Gastroesophageal sphincter (tissue), 3 donors: ENCODE data around the gene SETBP1.

Experiments
- EP300 ChIP-seq: sonication (generic); formaldehyde crosslinking; IDR thresholded peaks from one replicate; pipeline ENCODE4 v1.6.1; 2017; ENCODE audit warnings: antibody characterized with exemption, mild to moderate bottlenecking
- POLR2A ChIP-seq, 2 donors: fragments of 450-650 bp; IDR thresholded peaks; one replicate each; pipeline ENCODE4 v1.6.1; 2017; ENCODE audit warnings: antibody characterized with exemption in 2 of 2, mild to moderate bottlenecking in 2 of 2, moderate library complexity in 1 of 2
- POLR2AphosphoS5 ChIP-seq: sonication (generic); formaldehyde crosslinking; IDR thresholded peaks from one replicate; pipeline ENCODE4 v1.6.1; 2017; ENCODE audit warnings: antibody characterized with exemption
- TF ChIP-seq, protein P1 (sequence below), 4 experiments: fragments of 200-600 bp in 2 of 4; fragments of 450-650 bp in 2 of 4; sonication (generic) in 1 of 4; IDR thresholded peaks; one replicate each; pipeline ENCODE4 v1.5.1; 2017 to 2019; ENCODE audit warnings: antibody characterized with exemption in 4 of 4, mild to moderate bottlenecking in 2 of 4, moderate library complexity in 2 of 4

DNA sequence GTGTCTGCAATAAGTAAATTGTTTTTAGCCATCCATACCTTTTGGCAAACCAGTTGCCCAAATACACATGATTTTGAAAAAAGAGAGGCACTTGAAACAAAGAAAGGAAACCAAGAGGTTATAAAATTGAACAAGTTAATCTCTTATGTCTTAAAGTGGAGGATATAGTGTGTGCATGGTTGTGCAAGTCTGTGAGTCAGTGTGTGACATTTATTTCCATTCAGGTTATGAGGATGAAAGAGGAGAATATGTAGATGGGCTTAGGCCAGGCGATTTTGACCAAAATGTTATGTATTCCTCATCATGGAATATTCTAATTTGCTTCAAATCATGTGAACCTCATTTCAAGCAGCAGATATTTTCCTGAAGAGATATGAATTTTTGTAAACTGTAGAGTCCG is 123.3 kb downstream of the SETBP1 start:
- TF ChIP-seq EP300 (no peak), POLR2A (IDR thresholded peaks at IDR 0.05) (no peak), POLR2AphosphoS5 (peak; percentile 63)
- TF ChIP-seq, protein P1, sequence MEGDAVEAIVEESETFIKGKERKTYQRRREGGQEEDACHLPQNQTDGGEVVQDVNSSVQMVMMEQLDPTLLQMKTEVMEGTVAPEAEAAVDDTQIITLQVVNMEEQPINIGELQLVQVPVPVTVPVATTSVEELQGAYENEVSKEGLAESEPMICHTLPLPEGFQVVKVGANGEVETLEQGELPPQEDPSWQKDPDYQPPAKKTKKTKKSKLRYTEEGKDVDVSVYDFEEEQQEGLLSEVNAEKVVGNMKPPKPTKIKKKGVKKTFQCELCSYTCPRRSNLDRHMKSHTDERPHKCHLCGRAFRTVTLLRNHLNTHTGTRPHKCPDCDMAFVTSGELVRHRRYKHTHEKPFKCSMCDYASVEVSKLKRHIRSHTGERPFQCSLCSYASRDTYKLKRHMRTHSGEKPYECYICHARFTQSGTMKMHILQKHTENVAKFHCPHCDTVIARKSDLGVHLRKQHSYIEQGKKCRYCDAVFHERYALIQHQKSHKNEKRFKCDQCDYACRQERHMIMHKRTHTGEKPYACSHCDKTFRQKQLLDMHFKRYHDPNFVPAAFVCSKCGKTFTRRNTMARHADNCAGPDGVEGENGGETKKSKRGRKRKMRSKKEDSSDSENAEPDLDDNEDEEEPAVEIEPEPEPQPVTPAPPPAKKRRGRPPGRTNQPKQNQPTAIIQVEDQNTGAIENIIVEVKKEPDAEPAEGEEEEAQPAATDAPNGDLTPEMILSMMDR (IDR thresholded peaks at IDR 0.05), result no peak
